Heart left ventricle (tissue), 16 donors: ENCODE results near the gene CHRNA5. TPM values are rescaled to one million over a fixed set of nuclear protein-coding genes. Genes with fewer than 3 reads are reported as not detected.

Source experiments
- ATAC-seq, 4 donors: fragments of 200-7000 bp; cut with Tn5 transposase; one replicate each; pipeline ENCODE4 v1.9.1; 2020 to 2022; ENCODE audit warnings: moderate library complexity in 4 of 4, mild to moderate bottlenecking in 3 of 4, moderate number of reproducible peaks in 1 of 4
- DNase-seq, 5 donors: peaks; one replicate each; pipeline ENCODE4 v3.0.0-alpha.2; 2020
- H3K27ac ChIP-seq, 12 donors: fragments of 200-600 bp; sonication (generic) in 4 of 12; one replicate each; pipeline versions ENCODE4 v1.5.0 to v1.8.0; 2016 to 2022; ENCODE audit warnings: mild to moderate bottlenecking in 2 of 12
- H3K27me3 ChIP-seq, 9 donors: fragments of 200-600 bp; sonication (generic) in 2 of 9; one replicate each; pipeline versions ENCODE4 v1.5.1 to v1.8.0; 2016 to 2022; ENCODE audit warnings: mild to moderate bottlenecking in 3 of 9
- H3K36me3 ChIP-seq, 9 donors: fragments of 200-600 bp; sonication (generic) in 2 of 9; one replicate each; pipeline versions ENCODE4 v1.5.0 to v1.8.0; 2018 to 2022; ENCODE audit warnings: mild to moderate bottlenecking in 2 of 9
- H3K4me1 ChIP-seq, 12 donors: fragments of 200-600 bp; sonication (generic) in 4 of 12; one replicate each; pipeline versions ENCODE4 v1.5.0 to v1.8.0; 2016 to 2022; ENCODE audit warnings: mild to moderate bottlenecking in 3 of 12
- H3K4me3 ChIP-seq, 12 donors: fragments of 200-600 bp; sonication (generic) in 4 of 12; one replicate each; pipeline versions ENCODE4 v1.5.0 to v1.8.0; 2017 to 2022; ENCODE audit warnings: mild to moderate bottlenecking in 9 of 12, moderate library complexity in 4 of 12
- H3K9me3 ChIP-seq, 12 donors: fragments of 200-600 bp; sonication (generic) in 4 of 12; one replicate each; pipeline versions ENCODE4 v1.5.0 to v1.8.0; 2016 to 2022; ENCODE audit warnings: mild to moderate bottlenecking in 1 of 12
- CTCF ChIP-seq, 12 donors: fragments of 200-600 bp; sonication (generic) in 4 of 12; IDR thresholded peaks; one replicate each; pipeline versions ENCODE4 v1.5.0 to v1.8.0; 2018 to 2022; ENCODE audit warnings: antibody characterized with exemption in 12 of 12, mild to moderate bottlenecking in 5 of 12
- POLR2A ChIP-seq, 2 donors: fragments of 450-650 bp; IDR thresholded peaks; one replicate each; pipeline ENCODE4 v1.6.1; 2017; ENCODE audit warnings: antibody characterized with exemption in 2 of 2, mild to moderate bottlenecking in 2 of 2, moderate library complexity in 2 of 2
- WGBS, 4 donors: extraction: QIAGEN DNeasy Blood & Tissue Kit in 2 of 4; methylation state at CpG; one replicate each; pipeline versions ENCODE4 v1.1.5 to v1.1.7; 2013 to 2018; 5-methylcytosine and 5-hydroxymethylcytosine counted together
- intact Hi-C, 10 donors: fragments of 100-400 bp; cut with DNase I; formaldehyde crosslinking; loops; one replicate each; pipeline versions ENCODE4 v1.11.1 to v1.14.2; 2022
- polyA plus RNA-seq, 2 donors: library from polyadenylated mRNA; stranded (reverse); fragments of 200-250 nt; gene quantifications; one replicate each; pipeline ENCODE4 v1.2.3, GENCODE V29; 2013
- total RNA-seq, 9 donors: library from RNA; depleted of rRNA in 2 of 9; stranded (reverse); fragments of >200 nt in 2 of 9; fragmentation: NEBNext Ultra II Directional in 3 of 9; extraction: Animal tissue kit (Norgen Biotek cat#: 25700) in 3 of 9; gene quantifications; one replicate each; pipeline versions ENCODE4 v1.1.0 to v1.2.4, GENCODE V29; 2016 to 2023
- donor health status: ischemic (EF 13 %, LVEDD 7.1; RV severe dilation, severe dysfunction).
- donor health status: healthy with polysubstance abuse.
- donor health status: DM: no; HTN: yes; CAD: no.
- donor health status: DM: no; HTN: no; CAD: no.
- donor health status: ischemic (EF 25% LVEDD 6.9; RV normal size, moderate dysfunction).
- donor health status: ischemic (EF 25% LVEDD 5.7; RV mildly dilated, moderate dysfunction).
- donor health status: healthy.
- donor health status: DM: yes; HTN: yes; CAD: no.
- donor health status: ischemic (EF 35%, LVEDD 5.7; RV mildly dilated, moderate dysfunction).
- donor health status: nonischemic (EF 11% LVEDD 7.7; RV severe dilation, severe dysfunction).
- donor health status: DM: yes; HTN: yes; CAD: no.
- donor health status: PGD.
- donor health status: ischemic (EF 29% LVEDD 5.4; RV normal size, mild dysfunction).
- donor health status: nonischemic (EF 23%, LVEDD 6.1; RV moderate dilation, normal function).

Gene CHRNA5
- total and polyA plus RNA-seq, 11 donors = 0.64 to 4.0 (median 1.5) TPM

DNA sequence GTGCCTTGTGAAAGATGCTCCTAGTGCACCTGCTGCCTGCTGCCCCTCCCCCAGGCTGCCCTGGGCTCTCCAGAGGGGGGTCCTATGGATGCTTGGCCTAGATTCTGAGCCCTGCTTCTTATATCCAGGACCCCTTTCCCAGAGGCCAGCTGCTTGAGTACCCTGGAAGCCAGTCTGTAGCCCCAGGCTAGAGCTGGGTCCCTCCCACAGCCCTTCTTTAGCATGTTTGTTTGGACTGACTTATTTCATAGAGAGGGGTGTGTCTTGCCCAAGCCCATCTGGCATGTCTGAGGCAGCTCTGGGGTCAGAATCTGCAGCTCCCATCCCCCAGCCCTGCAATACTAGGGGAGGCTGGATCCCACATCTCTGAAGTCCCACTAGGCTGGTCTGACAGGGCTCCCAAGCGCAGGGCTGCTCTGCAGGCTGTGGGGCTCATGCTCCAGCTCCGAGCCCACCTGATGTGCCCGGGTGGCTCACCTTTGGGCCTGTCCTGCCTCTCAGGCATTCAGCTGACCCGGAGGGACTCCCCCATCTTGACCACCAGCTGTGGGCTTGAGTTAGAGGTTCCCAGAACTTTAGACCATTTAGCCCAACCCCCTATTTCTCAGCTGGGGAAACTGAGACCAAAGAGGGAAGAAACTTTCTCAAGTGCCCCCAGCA, 72.6 kb downstream of the CHRNA5 start:
- ATAC-seq (no peak), DNase-seq (no peak)
- Histone ChIP-seq H3K36me3 (no peaks in the 10 kb centered on the region), H3K9me3 (peaks cover 0 to 11% (median 3%) of the 10 kb centered on the region in 12 donors), H3K27me3 (peaks cover 0 to 15% (median 6%) of the 10 kb centered on the region in 9 donors), H3K27ac (no peak overlapping the region), H3K4me1 (peaks cover 0 to 16% (median 6%) of the 10 kb centered on the region in 12 donors), H3K4me3 (no peak overlapping the region)
- WGBS, 4 donors = 54 to 86% (median 74%) methylated on average over 2 to 4 of the region's 4 CpGs
- TF ChIP-seq CTCF (IDR thresholded peaks at IDR 0.05) = no peak
- intact Hi-C loops = loop anchor here in 8 of 10 donors (1.0 to 10.0 kb wide), 5 partner anchors 69 to 367 kb away; no protein-coding TSS in a partner anchor

- DNase-seq = peak in 3 of 5 donors; percentile 42 to 48 (median 47)
- peak; percentile 48 to 76 (median 61) for TF ChIP-seq CTCF (IDR thresholded peaks at IDR 0.05)
- TF ChIP-seq POLR2A (IDR thresholded peaks at IDR 0.05) = no peak
- no peak overlapping the region for H3K27ac ChIP-seq
- H3K4me3 ChIP-seq = no peak overlapping the region
- intact Hi-C loops = loop anchor here in 8 of 10 donors (1.0 to 10.0 kb wide), 5 partner anchors 69 to 366 kb away; no protein-coding TSS in a partner anchor
- ATAC-seq = peak in 3 of 4 donors; percentile 56 to 73 (median 70)
- 44 to 71% (median 49%) methylated on average over 3 to 4 of the region's 4 CpGs for WGBS, 4 donors
- peaks cover 0 to 15% (median 6%) of the 10 kb centered on the region in 9 donors for H3K27me3 ChIP-seq
- H3K4me1 ChIP-seq = peaks cover 0 to 16% (median 6%) of the 10 kb centered on the region in 12 donors
- peaks cover 0 to 3% (median 0%) of the 10 kb centered on the region in 12 donors for H3K9me3 ChIP-seq
- H3K36me3 ChIP-seq = no peaks in the 10 kb centered on the region
These were observed 73.5 kb downstream of the CHRNA5 start for GRCh38 chr15:78638658-78639314.

GRCh38 chr15:78640527-78641101, 75.3 kb downstream of the CHRNA5 start:
- ATAC-seq (peak in 2 of 4 donors; percentile 15 to 19), DNase-seq (no peak)
- intact Hi-C loops = loop anchor here in 2 of 10 donors (1.0 to 5.0 kb wide), 2 partner anchors 67 to 69 kb away; no protein-coding TSS in a partner anchor
- peak overlapping the region; percentile 8 to 51 (median 46) for H3K4me3 ChIP-seq
- H3K9me3 ChIP-seq = no peaks in the 10 kb centered on the region
- H3K27ac ChIP-seq = no peak overlapping the region
- no peaks in the 10 kb centered on the region for H3K36me3 ChIP-seq
- WGBS, 4 donors = 16 to 29% (median 21%) methylated on average over 8 to 32 of the region's 32 CpGs
- H3K4me1 ChIP-seq = peaks cover 0 to 16% (median 6%) of the 10 kb centered on the region in 12 donors
- peaks cover 0 to 15% (median 6%) of the 10 kb centered on the region in 9 donors for H3K27me3 ChIP-seq
- TF ChIP-seq CTCF (IDR thresholded peaks at IDR 0.05) (no peak), POLR2A (IDR thresholded peaks at IDR 0.05) (no peak)
